ENCODE data around the gene XCL2.

DNA sequence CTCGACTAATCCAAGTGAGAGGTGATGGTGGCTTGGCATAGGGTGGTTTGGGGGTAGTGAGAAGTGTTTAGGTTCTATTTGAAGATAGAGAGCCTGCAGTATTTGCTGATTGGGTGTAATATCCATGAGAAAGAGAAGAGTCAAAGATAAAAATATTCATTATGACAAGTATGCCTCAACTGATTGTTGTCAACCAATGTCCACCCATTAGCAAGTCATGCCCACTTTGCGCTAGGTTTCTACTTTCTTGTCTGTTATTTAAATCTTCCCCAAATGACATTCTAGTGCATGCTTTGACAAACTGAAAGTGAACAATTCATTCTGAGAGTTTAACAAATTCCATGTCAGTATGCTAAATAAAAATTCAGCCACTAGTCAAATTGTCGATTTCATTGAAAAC lies 28.8 kb upstream of the XCL2 start:
- TF ChIP-seq, protein P1, sequence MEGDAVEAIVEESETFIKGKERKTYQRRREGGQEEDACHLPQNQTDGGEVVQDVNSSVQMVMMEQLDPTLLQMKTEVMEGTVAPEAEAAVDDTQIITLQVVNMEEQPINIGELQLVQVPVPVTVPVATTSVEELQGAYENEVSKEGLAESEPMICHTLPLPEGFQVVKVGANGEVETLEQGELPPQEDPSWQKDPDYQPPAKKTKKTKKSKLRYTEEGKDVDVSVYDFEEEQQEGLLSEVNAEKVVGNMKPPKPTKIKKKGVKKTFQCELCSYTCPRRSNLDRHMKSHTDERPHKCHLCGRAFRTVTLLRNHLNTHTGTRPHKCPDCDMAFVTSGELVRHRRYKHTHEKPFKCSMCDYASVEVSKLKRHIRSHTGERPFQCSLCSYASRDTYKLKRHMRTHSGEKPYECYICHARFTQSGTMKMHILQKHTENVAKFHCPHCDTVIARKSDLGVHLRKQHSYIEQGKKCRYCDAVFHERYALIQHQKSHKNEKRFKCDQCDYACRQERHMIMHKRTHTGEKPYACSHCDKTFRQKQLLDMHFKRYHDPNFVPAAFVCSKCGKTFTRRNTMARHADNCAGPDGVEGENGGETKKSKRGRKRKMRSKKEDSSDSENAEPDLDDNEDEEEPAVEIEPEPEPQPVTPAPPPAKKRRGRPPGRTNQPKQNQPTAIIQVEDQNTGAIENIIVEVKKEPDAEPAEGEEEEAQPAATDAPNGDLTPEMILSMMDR (IDR thresholded peaks at IDR 0.05) = no peak
- TF ChIP-seq POLR2AphosphoS5 (IDR thresholded peaks at IDR 0.05; ENCODE audit: low read depth, low read length) (no peak), TCF7L2 (IDR thresholded peaks at IDR 0.05; ENCODE audit: low read depth, low read length) (no peak), SIN3A (IDR thresholded peaks at IDR 0.05; ENCODE audit: borderline replicate concordance, insufficient read depth, low read depth, low read length) (no peak)
- TF ChIP-seq, protein P2, sequence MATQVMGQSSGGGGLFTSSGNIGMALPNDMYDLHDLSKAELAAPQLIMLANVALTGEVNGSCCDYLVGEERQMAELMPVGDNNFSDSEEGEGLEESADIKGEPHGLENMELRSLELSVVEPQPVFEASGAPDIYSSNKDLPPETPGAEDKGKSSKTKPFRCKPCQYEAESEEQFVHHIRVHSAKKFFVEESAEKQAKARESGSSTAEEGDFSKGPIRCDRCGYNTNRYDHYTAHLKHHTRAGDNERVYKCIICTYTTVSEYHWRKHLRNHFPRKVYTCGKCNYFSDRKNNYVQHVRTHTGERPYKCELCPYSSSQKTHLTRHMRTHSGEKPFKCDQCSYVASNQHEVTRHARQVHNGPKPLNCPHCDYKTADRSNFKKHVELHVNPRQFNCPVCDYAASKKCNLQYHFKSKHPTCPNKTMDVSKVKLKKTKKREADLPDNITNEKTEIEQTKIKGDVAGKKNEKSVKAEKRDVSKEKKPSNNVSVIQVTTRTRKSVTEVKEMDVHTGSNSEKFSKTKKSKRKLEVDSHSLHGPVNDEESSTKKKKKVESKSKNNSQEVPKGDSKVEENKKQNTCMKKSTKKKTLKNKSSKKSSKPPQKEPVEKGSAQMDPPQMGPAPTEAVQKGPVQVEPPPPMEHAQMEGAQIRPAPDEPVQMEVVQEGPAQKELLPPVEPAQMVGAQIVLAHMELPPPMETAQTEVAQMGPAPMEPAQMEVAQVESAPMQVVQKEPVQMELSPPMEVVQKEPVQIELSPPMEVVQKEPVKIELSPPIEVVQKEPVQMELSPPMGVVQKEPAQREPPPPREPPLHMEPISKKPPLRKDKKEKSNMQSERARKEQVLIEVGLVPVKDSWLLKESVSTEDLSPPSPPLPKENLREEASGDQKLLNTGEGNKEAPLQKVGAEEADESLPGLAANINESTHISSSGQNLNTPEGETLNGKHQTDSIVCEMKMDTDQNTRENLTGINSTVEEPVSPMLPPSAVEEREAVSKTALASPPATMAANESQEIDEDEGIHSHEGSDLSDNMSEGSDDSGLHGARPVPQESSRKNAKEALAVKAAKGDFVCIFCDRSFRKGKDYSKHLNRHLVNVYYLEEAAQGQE (IDR thresholded peaks at IDR 0.05; ENCODE audit: insufficient read depth in 1 of 2, low read depth in 2 of 2, low read length in 1 of 2) = no peak

All from Panc1 (cell line).